Measurements from ENCODE around the gene NFATC1.

DNA sequence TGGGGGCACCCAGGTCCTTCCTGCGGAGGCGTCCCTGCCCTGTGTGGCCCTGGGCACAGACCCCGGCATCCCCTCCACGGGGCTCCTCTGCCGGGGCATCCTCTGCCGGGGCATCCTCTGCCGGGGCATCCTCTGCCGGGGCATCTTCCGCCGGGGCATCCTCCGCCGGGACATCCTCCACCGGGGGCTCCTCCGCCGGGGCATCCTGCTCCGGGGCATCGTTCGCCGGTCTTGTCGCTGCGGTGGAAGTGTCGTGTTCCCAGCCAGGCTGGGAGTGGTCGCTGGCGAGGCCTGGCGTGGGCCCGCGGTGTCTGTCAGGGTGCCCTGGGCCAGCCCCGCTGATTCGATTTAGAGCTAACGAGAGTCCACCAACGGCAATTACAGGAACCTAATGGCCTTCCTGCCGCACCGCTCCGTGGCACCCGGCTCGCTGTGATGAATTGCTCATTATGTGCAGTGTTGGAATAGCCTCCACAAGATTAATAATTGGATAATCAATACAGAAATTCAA, 115.1 kb downstream of the NFATC1 start:
- TF ChIP-seq CTCF (IDR thresholded peaks at IDR 0.05) (no peak), POLR2AphosphoS5 (IDR thresholded peaks at IDR 0.05) (no peak), POLR2A (IDR thresholded peaks at IDR 0.05) (no peak)
